GM12873 (cell line): Measurements from ENCODE around the gene SEMA4G.
A peak's percentile ranks its signal among the peaks of the same experiment; 100 is the strongest.

Source experiments
- CTCF ChIP-seq: IDR thresholded peaks from 2 replicates; pipeline ENCODE4 v1.5.1; 2012; ENCODE audit warnings: low read depth, mild to moderate bottlenecking, moderate library complexity, low read length, control low read depth; ENCODE audit not compliant: insufficient read depth; ENCODE audit errors: missing control alignments

Gene SEMA4G

GRCh38 chr10:100969187-100970075 is at the start of gene SEMA4G:
TSS of gene SEMA4G (plus strand) at chr10:100969504. CDS start at chr10:100972913, 3,409 bp downstream.
- TF ChIP-seq CTCF: peak; percentile 82

- no peak for TF ChIP-seq CTCF
These were observed 45.7 kb upstream of the SEMA4G start for GRCh38 chr10:100923580-100923979.

- TF ChIP-seq CTCF: no peak
These were observed 42.0 kb upstream of the SEMA4G start for GRCh38 chr10:100927266-100927665.

DNA sequence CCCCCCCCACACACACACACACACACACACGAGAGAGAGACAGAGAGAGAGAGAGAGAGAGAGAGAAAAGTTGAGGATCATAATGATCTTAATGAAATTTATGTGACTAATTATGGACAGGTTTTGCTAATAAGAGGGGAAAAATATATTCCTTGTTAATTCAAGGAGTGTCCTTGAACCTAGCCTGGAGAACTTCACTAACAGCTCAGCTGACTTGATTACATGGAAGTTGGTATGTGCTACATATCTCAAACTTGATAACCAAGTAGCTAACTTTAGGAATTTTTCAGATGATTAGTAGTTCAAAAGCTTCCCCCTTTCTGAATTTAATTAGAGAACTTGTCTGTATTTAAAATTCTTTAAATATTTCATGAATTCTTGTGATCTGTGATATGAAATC is 41.3 kb upstream of the SEMA4G start:
- no peak for TF ChIP-seq CTCF

DNA sequence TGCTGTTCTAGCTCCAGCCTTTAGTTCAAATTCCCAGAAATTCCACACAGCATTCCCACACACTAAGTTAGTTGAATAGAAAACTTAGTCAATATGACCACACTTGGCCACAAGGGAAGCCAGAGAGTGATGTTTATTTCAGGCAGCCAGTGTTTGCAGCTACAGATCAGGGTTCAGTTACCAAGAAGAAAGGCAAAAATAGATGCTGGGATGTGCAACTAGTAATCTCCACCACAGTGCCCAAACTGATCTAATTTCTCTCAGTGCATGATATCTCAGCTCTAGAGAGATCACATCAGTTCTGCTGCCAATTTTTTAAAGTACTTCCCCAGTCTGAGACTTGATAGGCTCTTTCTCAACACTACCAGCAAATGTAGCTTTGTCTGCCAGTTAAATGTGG is 38.9 kb upstream of the SEMA4G start:
- TF ChIP-seq CTCF: no peak

GRCh38 chr10:100934084-100934659 is 35.1 kb upstream of the SEMA4G start:
- TF ChIP-seq CTCF: peak; percentile 61

DNA sequence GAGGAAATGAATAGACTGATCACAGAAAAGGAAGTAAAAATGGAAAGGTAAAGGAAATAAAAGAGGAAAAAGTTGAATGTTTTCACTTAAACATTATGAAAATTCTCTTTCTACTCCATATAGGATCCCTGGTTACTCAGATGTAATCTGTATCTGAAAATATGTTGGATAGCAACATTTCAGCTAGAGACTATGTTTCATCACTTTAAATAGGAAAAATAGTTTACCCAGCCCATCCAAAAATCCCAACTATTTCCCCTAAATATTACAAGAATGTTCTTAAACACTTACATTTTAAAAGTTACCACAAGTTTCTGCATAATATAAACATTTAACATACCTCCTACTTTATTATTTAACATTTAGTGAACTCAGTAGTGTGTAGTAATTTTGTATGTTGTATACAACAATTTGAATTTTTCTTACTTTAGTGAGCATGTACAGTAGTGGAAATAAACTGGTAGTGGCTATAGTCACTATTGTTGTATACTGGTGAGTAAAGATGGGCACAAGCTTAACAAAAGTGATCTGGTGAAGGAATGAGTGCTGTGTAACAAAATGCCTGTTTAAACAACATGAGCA is 29.4 kb upstream of the SEMA4G start:
- no peak for TF ChIP-seq CTCF
